Endothelial cell of umbilical vein (primary cell): Measurements from ENCODE around the gene CCT5. TPM values are rescaled to one million over a fixed set of nuclear protein-coding genes. Genes with fewer than 3 reads are reported as not detected.
A peak's percentile ranks its signal among the peaks of the same experiment; 100 is the strongest.

Experiments used
- BruUV-seq: library from RNA; stranded (reverse); fragments of 400-500 nt; replicated peaks from 2 replicates; lab custom pipeline; 2021; lab: Mats Ljungman, UMichigan
- CTCF ChIA-PET: fragments of 300-600, 350-600 bp; sonication (Branson Sonifier 250); formaldehyde crosslinking; loops from one replicate; lab custom pipeline; 2021; ENCODE audit warnings: antibody characterized with exemption, inconsistent platforms; lab: Charles Lee
- POLR2A ChIA-PET: fragments of 300-600, 350-600 bp; sonication (Branson Sonifier 250); formaldehyde crosslinking; loops from one replicate; lab custom pipeline; 2021; ENCODE audit warnings: antibody characterized with exemption, inconsistent platforms; lab: Charles Lee
- DNase-seq: peaks from one replicate; pipeline ENCODE4 v3.0.0-alpha.2; 2011; ENCODE audit warnings: low read depth, low spot score
- FAIRE-seq: peaks from 2 replicates; lab custom pipeline; 2011; peaks lifted over from hg19 to GRCh38; lab: Jason Lieb, UNC
- H2AFZ ChIP-seq: 2 replicates; pipeline ENCODE4 v1.6.0; 2012; ENCODE audit warnings: low read depth, low read length, control low read depth, inconsistent platforms
- H3K27ac ChIP-seq: 2 replicates; pipeline ENCODE4 v1.5.1; 2011; ENCODE audit warnings: low read depth, mild to moderate bottlenecking, control low read depth, low read length, moderate library complexity; ENCODE audit not compliant: insufficient read depth
- H3K27me3 ChIP-seq, 2 experiments: 2 replicates each; pipeline versions ENCODE4 v1.6.0 to v1.6.1; 2011; ENCODE audit warnings: low read length in 2 of 2, mixed read lengths in 1 of 2; ENCODE audit not compliant: control insufficient read depth in 2 of 2, insufficient read depth in 2 of 2
- H3K36me3 ChIP-seq, 2 experiments: 2 replicates in 1 of 2; 3 replicates in 1 of 2; pipeline ENCODE4 v1.5.1; 2011; ENCODE audit warnings: low read length in 2 of 2, mild to moderate bottlenecking in 1 of 2, moderate library complexity in 1 of 2; ENCODE audit not compliant: control insufficient read depth in 2 of 2, insufficient read depth in 2 of 2; ENCODE audit errors: extremely low read depth in 1 of 2
- H3K4me1 ChIP-seq: 3 replicates; pipeline ENCODE4 v1.5.1; 2011; ENCODE audit warnings: mild to moderate bottlenecking, low read length; ENCODE audit not compliant: control insufficient read depth, insufficient read depth; ENCODE audit errors: extremely low read depth
- H3K4me2 ChIP-seq: 2 replicates; pipeline ENCODE4 v1.6.1; 2011; ENCODE audit warnings: low read length, control low read depth, mixed read lengths; ENCODE audit not compliant: insufficient read depth
- H3K4me3 ChIP-seq, 3 experiments: fragments of 200-600 bp in 1 of 3; sonication (generic), shearing (Covaris generic) in 1 of 3; replicated peaks in 1 of 3; 2 replicates each; pipeline ENCODE4 v1.5.1; 2011 to 2016; ENCODE audit warnings: control low read depth in 3 of 3, low read length in 3 of 3, mild to moderate bottlenecking in 2 of 3, inconsistent platforms in 1 of 3, low read depth in 1 of 3, moderate library complexity in 1 of 3; ENCODE audit not compliant: insufficient read depth in 1 of 3
- H3K79me2 ChIP-seq: 2 replicates; pipeline ENCODE4 v1.6.0; 2012; ENCODE audit warnings: low read length, inconsistent platforms; ENCODE audit not compliant: control insufficient read depth, insufficient read depth
- H3K9ac ChIP-seq: replicated peaks from 2 replicates; pipeline ENCODE3; 2011; ENCODE audit warnings: low read length, control low read depth; ENCODE audit not compliant: insufficient read depth; ENCODE audit errors: extremely low read depth
- H3K9me1 ChIP-seq: replicated peaks from 3 replicates; pipeline ENCODE4 v1.6.0; 2011; ENCODE audit warnings: mild to moderate bottlenecking, low read length; ENCODE audit not compliant: control insufficient read depth, insufficient read depth; ENCODE audit errors: extremely low read depth
- H3K9me3 ChIP-seq: replicated peaks from 2 replicates; pipeline ENCODE4 v1.5.1; 2012; ENCODE audit warnings: low read length, inconsistent platforms; ENCODE audit not compliant: control insufficient read depth, insufficient read depth
- H4K20me1 ChIP-seq: replicated peaks from 2 replicates; pipeline ENCODE3; 2011; ENCODE audit warnings: mild to moderate bottlenecking, low read length; ENCODE audit not compliant: control insufficient read depth, insufficient read depth; ENCODE audit errors: extremely low read depth
- EZH2 ChIP-seq: IDR thresholded peaks from 2 replicates; pipeline ENCODE4 v1.6.1; 2012; ENCODE audit warnings: borderline replicate concordance, low read depth, mild to moderate bottlenecking, moderate library complexity, low read length, inconsistent platforms; ENCODE audit not compliant: severe bottlenecking
- POLR2A ChIP-seq: IDR thresholded peaks from 2 replicates; pipeline ENCODE4 v1.6.1; 2012; ENCODE audit warnings: low read depth, mild to moderate bottlenecking, control low read depth, low read length
- POLR2AphosphoS5 ChIP-seq: IDR thresholded peaks from 2 replicates; pipeline ENCODE4 v1.6.1; 2012; ENCODE audit warnings: low read depth, mild to moderate bottlenecking, control low read depth, low read length, moderate library complexity; ENCODE audit not compliant: insufficient read depth
- dilution Hi-C: fragments of 300-500 bp; cut with MboI; formaldehyde crosslinking; loops from one replicate; pipeline ENCODE4 v1.15.0; 2019; ENCODE audit warnings: low sequenced_read_pairs; ENCODE audit not compliant: extremely low pct_ligation_motif_present
- intact Hi-C: fragments of 100-400 bp; cut with micrococcal nuclease; formaldehyde crosslinking; loops from one replicate; pipeline ENCODE4 v1.10.0; 2022
- polyA plus RNA-seq, 4 experiments: library from polyadenylated mRNA; depleted of rRNA in 3 of 4; stranded (reverse) in 3 of 4; unstranded in 1 of 4; fragments of >200 nt; gene quantifications; 2 replicates each; pipeline versions ENCODE4 v1.2.1 to v1.2.3, GENCODE V29; 2011 to 2012; ENCODE audit warnings: missing spikeins in 1 of 4
- total RNA-seq: library from RNA; stranded (reverse); gene quantifications from 2 replicates; pipeline ENCODE4 v1.2.3, GENCODE V29; 2021
- TF ChIP-seq, protein P1 (sequence below): IDR thresholded peaks from 2 replicates; pipeline ENCODE4 v1.6.1; 2011; ENCODE audit not compliant: insufficient read depth, insufficient read length

Gene CCT5
- total and polyA plus RNA-seq, 2 donors (not counting 3 experiments of a cell fraction or from before 2014, with no cell fraction given), result 323 to 386 TPM

- H3K9me3 ChIP-seq, result no peaks in the 10 kb centered on the region
- POLR2A ChIA-PET, result no interaction called here
- H3K27me3 ChIP-seq, result no peaks in the 10 kb centered on the region
- no peak within 1 kb of the TSS for H3K27ac ChIP-seq
- H3K36me3 ChIP-seq, result no peaks in the 10 kb centered on the region
- CTCF ChIA-PET, result interaction anchor here (2.9 kb wide), 1 partner anchor 23 kb away, joined by 10 read pairs; no protein-coding TSS in a partner anchor
- peak within 1 kb of the TSS; percentile 99 for H2AFZ ChIP-seq
- intact Hi-C loops, result loop anchor here (1.0 to 2.0 kb wide), 3 partner anchors 11 to 45 kb away; partner anchors contain the start of gene MARCHF6
- peak; percentile 65 for DNase-seq
- H3K79me2 ChIP-seq, result no peaks in the 10 kb centered on the region
- TF ChIP-seq EZH2, result no peak
- TF ChIP-seq, protein P1, sequence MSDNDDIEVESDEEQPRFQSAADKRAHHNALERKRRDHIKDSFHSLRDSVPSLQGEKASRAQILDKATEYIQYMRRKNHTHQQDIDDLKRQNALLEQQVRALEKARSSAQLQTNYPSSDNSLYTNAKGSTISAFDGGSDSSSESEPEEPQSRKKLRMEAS, result no peak
- peak; percentile 13 for TF ChIP-seq POLR2AphosphoS5
- TF ChIP-seq POLR2A, result peak; percentile 35
- BruUV-seq, result no TSS peak
- peak within 1 kb of the TSS; percentile 44 for H3K9ac ChIP-seq
- peak within 1 kb of the TSS; percentile 72 to 83 (median 74) for H3K4me3 ChIP-seq
- H3K4me2 ChIP-seq, result peak within 1 kb of the TSS; percentile 87
- FAIRE-seq, result peak; percentile 55
- dilution Hi-C loops, result no loop called here
- no peaks in the 10 kb centered on the region for H4K20me1 ChIP-seq
- no peaks in the 10 kb centered on the region for H3K9me1 ChIP-seq
- H3K4me1 ChIP-seq, result peaks cover 2% of the 10 kb centered on the region
These were observed 57.4 kb downstream of the CCT5 start, which contains the start of gene CMBL for GRCh38 chr5:10307206-10308148. TSS of gene CMBL (minus strand) at chr5:10307902. CDS start at chr5:10290762, 17,140 bp downstream.

GRCh38 chr5:10308844-10309243 is 58.8 kb downstream of the CCT5 start:
- no peak overlapping the region for H3K27ac ChIP-seq
- no peak for DNase-seq
- no peaks in the 10 kb centered on the region for H3K9me1 ChIP-seq
- POLR2A ChIA-PET, result no interaction called here
- H4K20me1 ChIP-seq, result no peaks in the 10 kb centered on the region
- H3K9ac ChIP-seq, result no peak overlapping the region
- CTCF ChIA-PET, result interaction anchor here (2.9 kb wide), 1 partner anchor 25 kb away, joined by 10 read pairs; no protein-coding TSS in a partner anchor
- intact Hi-C loops, result no loop called here
- peaks cover 2% of the 10 kb centered on the region for H3K4me1 ChIP-seq
- no peak for TF ChIP-seq POLR2A
- TF ChIP-seq, protein P1, result no peak
- H3K36me3 ChIP-seq, result no peaks in the 10 kb centered on the region
- no TSS peak for BruUV-seq
- dilution Hi-C loops, result no loop called here
- H2AFZ ChIP-seq, result no peak overlapping the region
- no peak overlapping the region for H3K4me2 ChIP-seq
- H3K79me2 ChIP-seq, result no peaks in the 10 kb centered on the region
- no peaks in the 10 kb centered on the region for H3K9me3 ChIP-seq
- no peak overlapping the region for H3K4me3 ChIP-seq
- H3K27me3 ChIP-seq, result no peaks in the 10 kb centered on the region
- FAIRE-seq, result no peak
